Sigmoid colon (tissue), 7 donors: ENCODE results near the gene KIDINS220. TPM values are rescaled to one million over a fixed set of nuclear protein-coding genes. Genes with fewer than 3 reads are reported as not detected.

Experiments used
- DNase-seq: peaks from one replicate; pipeline ENCODE4 v3.0.0-alpha.2; 2019
- H3K27ac ChIP-seq, 4 donors: fragments of 200-600 bp; sonication (generic); one replicate each; pipeline ENCODE4 v1.5.1; 2016 to 2019; ENCODE audit warnings: mild to moderate bottlenecking in 1 of 4
- H3K27me3 ChIP-seq, 3 donors: fragments of 200-600 bp; sonication (generic); one replicate each; pipeline ENCODE4 v1.5.1; 2019; ENCODE audit warnings: mild to moderate bottlenecking in 1 of 3
- H3K36me3 ChIP-seq, 4 donors: fragments of 200-600 bp; sonication (generic); one replicate each; pipeline ENCODE4 v1.5.1; 2016 to 2019
- H3K4me1 ChIP-seq, 4 donors: fragments of 200-600 bp; sonication (generic); one replicate each; pipeline ENCODE4 v1.5.1; 2017 to 2019
- H3K4me3 ChIP-seq, 4 donors: fragments of 200-600 bp; sonication (generic); one replicate each; pipeline ENCODE4 v1.5.1; 2017 to 2019; ENCODE audit warnings: mild to moderate bottlenecking in 2 of 4, moderate library complexity in 1 of 4
- H3K9me3 ChIP-seq, 4 donors: fragments of 200-600 bp in 3 of 4; sonication (generic) in 3 of 4; one replicate each; pipeline versions ENCODE4 v1.5.1 to v1.6.1; 2013 to 2019
- CTCF ChIP-seq, 4 experiments: fragments of 450-650 bp in 3 of 4; fragments of 200-600 bp in 1 of 4; IDR thresholded peaks; one replicate each; pipeline ENCODE4 v1.5.1; 2016 to 2019; ENCODE audit warnings: antibody characterized with exemption in 4 of 4, mild to moderate bottlenecking in 3 of 4, moderate library complexity in 2 of 4
- EP300 ChIP-seq, 4 donors: sonication (generic); formaldehyde crosslinking; IDR thresholded peaks; one replicate each; pipeline ENCODE4 v1.6.1; 2017; ENCODE audit warnings: antibody characterized with exemption in 4 of 4
- POLR2A ChIP-seq, 2 donors: fragments of 450-650 bp; IDR thresholded peaks; one replicate each; pipeline ENCODE4 v1.6.1; 2016; ENCODE audit warnings: antibody characterized with exemption in 2 of 2, mild to moderate bottlenecking in 2 of 2, moderate library complexity in 2 of 2
- POLR2AphosphoS5 ChIP-seq, 4 donors: sonication (generic); formaldehyde crosslinking; IDR thresholded peaks; one replicate each; pipeline ENCODE4 v1.6.1; 2017; ENCODE audit warnings: antibody characterized with exemption in 4 of 4
- WGBS, 2 donors: extraction: QIAGEN DNeasy Blood & Tissue Kit; methylation state at CpG; one replicate each; pipeline ENCODE4 v1.1.7; 2013; 5-methylcytosine and 5-hydroxymethylcytosine counted together
- intact Hi-C: fragments of 100-400 bp; cut with DNase I; formaldehyde crosslinking; loops from one replicate; pipeline ENCODE4 v1.15.1; 2023
- polyA plus RNA-seq, 3 donors: library from polyadenylated mRNA; stranded (reverse); fragments of 200-250 nt; gene quantifications; one replicate each; pipeline ENCODE4 v1.2.3, GENCODE V29; 2013
- total RNA-seq, 4 donors: library from RNA; depleted of rRNA; stranded (reverse); fragments of >200 nt; gene quantifications; one replicate each; pipeline ENCODE4 v1.1.0, GENCODE V29; 2016
- donor health status: healthy with polysubstance abuse.
- donor health status: Bipolar disorder and iron deficiency.
- donor health status: healthy.

The KIDINS220 gene
- total and polyA plus RNA-seq, 7 donors = 3.0 to 111 (median 85.7) TPM

- no peak for DNase-seq
- TF ChIP-seq EP300 (IDR thresholded peaks at IDR 0.05) = no peak
- no peak for TF ChIP-seq CTCF (IDR thresholded peaks at IDR 0.05)
- TF ChIP-seq POLR2A (IDR thresholded peaks at IDR 0.05) = no peak
- TF ChIP-seq POLR2AphosphoS5 (IDR thresholded peaks at IDR 0.05) = no peak
- intact Hi-C loops = no loop called here
- no peaks in the 10 kb centered on the region for H3K27me3 ChIP-seq
- H3K4me3 ChIP-seq = no peak overlapping the region
- H3K4me1 ChIP-seq = no peaks in the 10 kb centered on the region
- no peak overlapping the region for H3K27ac ChIP-seq
- H3K9me3 ChIP-seq = no peaks in the 10 kb centered on the region
- H3K36me3 ChIP-seq = no peaks in the 10 kb centered on the region
- WGBS, 2 donors = 86 to 91% methylated on average over 7 of the region's 7 CpGs
Measured at GRCh38 chr2:8862230-8862629, 24.8 kb upstream of the KIDINS220 start.

- DNase-seq = no peak
- H3K4me3 ChIP-seq = no peak overlapping the region
- TF ChIP-seq CTCF (IDR thresholded peaks at IDR 0.05) (no peak), POLR2AphosphoS5 (IDR thresholded peaks at IDR 0.05) (no peak), EP300 (IDR thresholded peaks at IDR 0.05) (no peak), POLR2A (IDR thresholded peaks at IDR 0.05) (no peak)
- H3K27ac ChIP-seq = no peak overlapping the region
- H3K27me3 ChIP-seq = no peaks in the 10 kb centered on the region
- intact Hi-C loops = no loop called here
- 96 to 100% methylated on average over 1 of the region's 1 CpG for WGBS, 2 donors
- H3K4me1 ChIP-seq = no peaks in the 10 kb centered on the region
- H3K36me3 ChIP-seq = no peaks in the 10 kb centered on the region
- no peaks in the 10 kb centered on the region for H3K9me3 ChIP-seq
Measured at GRCh38 chr2:8861797-8862196, 24.4 kb upstream of the KIDINS220 start.

- no peaks in the 10 kb centered on the region for H3K27me3 ChIP-seq
- no peak overlapping the region for H3K4me3 ChIP-seq
- no peaks in the 10 kb centered on the region for H3K9me3 ChIP-seq
- no peak for TF ChIP-seq POLR2A (IDR thresholded peaks at IDR 0.05)
- no peak for TF ChIP-seq EP300 (IDR thresholded peaks at IDR 0.05)
- no peak for TF ChIP-seq CTCF (IDR thresholded peaks at IDR 0.05)
- no peak for TF ChIP-seq POLR2AphosphoS5 (IDR thresholded peaks at IDR 0.05)
- H3K27ac ChIP-seq = no peak overlapping the region
- H3K36me3 ChIP-seq = no peaks in the 10 kb centered on the region
- intact Hi-C loops = no loop called here
- DNase-seq = no peak
- 44 to 64% methylated on average over 2 of the region's 2 CpGs for WGBS, 2 donors
- no peaks in the 10 kb centered on the region for H3K4me1 ChIP-seq
Measured at GRCh38 chr2:8860239-8860638, 22.8 kb upstream of the KIDINS220 start.

GRCh38 chr2:8858910-8859309 lies 21.5 kb upstream of the KIDINS220 start:
- no peak overlapping the region for H3K4me3 ChIP-seq
- no peaks in the 10 kb centered on the region for H3K27me3 ChIP-seq
- no peak for TF ChIP-seq EP300 (IDR thresholded peaks at IDR 0.05)
- no peak for TF ChIP-seq CTCF (IDR thresholded peaks at IDR 0.05)
- TF ChIP-seq POLR2A (IDR thresholded peaks at IDR 0.05) = no peak
- no peak for TF ChIP-seq POLR2AphosphoS5 (IDR thresholded peaks at IDR 0.05)
- no peaks in the 10 kb centered on the region for H3K36me3 ChIP-seq
- no peaks in the 10 kb centered on the region for H3K4me1 ChIP-seq
- WGBS, 2 donors = 79 to 80% methylated on average over 1 of the region's 1 CpG
- intact Hi-C loops = no loop called here
- no peak overlapping the region for H3K27ac ChIP-seq
- no peaks in the 10 kb centered on the region for H3K9me3 ChIP-seq
- DNase-seq = no peak

GRCh38 chr2:8858264-8858663 lies 20.9 kb upstream of the KIDINS220 start:
- DNase-seq = no peak
- no peak overlapping the region for H3K4me3 ChIP-seq
- no peaks in the 10 kb centered on the region for H3K36me3 ChIP-seq
- intact Hi-C loops = no loop called here
- no peaks in the 10 kb centered on the region for H3K9me3 ChIP-seq
- WGBS, 2 donors = 93 to 94% methylated on average over 7 of the region's 7 CpGs
- no peak overlapping the region for H3K27ac ChIP-seq
- H3K27me3 ChIP-seq = no peaks in the 10 kb centered on the region
- no peaks in the 10 kb centered on the region for H3K4me1 ChIP-seq
- TF ChIP-seq POLR2A (IDR thresholded peaks at IDR 0.05) (no peak), CTCF (IDR thresholded peaks at IDR 0.05) (no peak), EP300 (IDR thresholded peaks at IDR 0.05) (no peak), POLR2AphosphoS5 (IDR thresholded peaks at IDR 0.05) (no peak)
